Bronchial epithelial cell (primary cell): ENCODE measurements around the gene UPP2. TPM values are rescaled to one million over a fixed set of nuclear protein-coding genes. Genes with fewer than 3 reads are reported as not detected.

Experiments used
- DNase-seq: peaks from one replicate; pipeline ENCODE4 v3.0.0-alpha.2; 2010; ENCODE audit warnings: low read depth
- FAIRE-seq: peaks from 2 replicates; lab custom pipeline; 2011; peaks lifted over from hg19 to GRCh38; lab: Jason Lieb, UNC
- H3K27me3 ChIP-seq: 2 replicates; pipeline ENCODE4 v1.5.1; 2011; ENCODE audit warnings: low read length; ENCODE audit not compliant: control insufficient read depth, insufficient read depth
- H3K36me3 ChIP-seq: 2 replicates; pipeline ENCODE4 v1.5.1; 2011; ENCODE audit warnings: low read length; ENCODE audit not compliant: control insufficient read depth, insufficient read depth
- H3K4me3 ChIP-seq: 2 replicates; pipeline ENCODE4 v1.5.1; 2011; ENCODE audit warnings: mild to moderate bottlenecking, low read depth, low read length, control low read depth
- CTCF ChIP-seq: IDR thresholded peaks from 2 replicates; pipeline ENCODE4 v1.5.1; 2011; ENCODE audit warnings: mild to moderate bottlenecking, moderate library complexity, low read length, control low read depth, inconsistent platforms; ENCODE audit not compliant: insufficient read depth, severe bottlenecking
- total RNA-seq: library from RNA; depleted of rRNA; stranded (reverse); fragments of >200 nt; gene quantifications from 2 replicates; pipeline ENCODE4 v1.2.1, GENCODE V29; 2014

UPP2 gene
- total RNA-seq, 1 donor from 2014 or later: not detected

- FAIRE-seq (no peak), DNase-seq (no peak)
- no peak for TF ChIP-seq CTCF
- no peaks in the 10 kb centered on the region for H3K36me3 ChIP-seq
- no peak overlapping the region for H3K4me3 ChIP-seq
- H3K27me3 ChIP-seq: no peaks in the 10 kb centered on the region
These were observed 35.5 kb upstream of the UPP2 start for GRCh38 chr2:158066046-158066713.

GRCh38 chr2:158071018-158071417, 30.7 kb upstream of the UPP2 start:
- no peak for FAIRE-seq
- Histone ChIP-seq H3K36me3 (no peaks in the 10 kb centered on the region), H3K27me3 (peaks cover 1% of the 10 kb centered on the region), H3K4me3 (no peak overlapping the region)
- no peak for DNase-seq
- TF ChIP-seq CTCF: no peak

GRCh38 chr2:158072361-158072760, 29.3 kb upstream of the UPP2 start:
- no peak for DNase-seq
- Histone ChIP-seq H3K27me3 (peaks cover 1% of the 10 kb centered on the region), H3K36me3 (no peaks in the 10 kb centered on the region), H3K4me3 (no peak overlapping the region)
- FAIRE-seq: peak; percentile 13
- TF ChIP-seq CTCF: no peak

GRCh38 chr2:158079672-158080071, 22.0 kb upstream of the UPP2 start:
- Histone ChIP-seq H3K4me3 (no peak overlapping the region), H3K36me3 (no peaks in the 10 kb centered on the region), H3K27me3 (no peaks in the 10 kb centered on the region)
- DNase-seq: peak; percentile 87
- FAIRE-seq: no peak
- TF ChIP-seq CTCF: no peak

- no peak for FAIRE-seq
- no peaks in the 10 kb centered on the region for H3K36me3 ChIP-seq
These were observed 13.6 kb upstream of the UPP2 start for GRCh38 chr2:158088093-158088492.

More at GRCh38 chr2:158088093-158088492, 13.6 kb upstream of the UPP2 start:
- no peaks in the 10 kb centered on the region for H3K27me3 ChIP-seq
- no peak for TF ChIP-seq CTCF
- DNase-seq: no peak
- no peak overlapping the region for H3K4me3 ChIP-seq
